Activated CD8-positive, alpha-beta memory T cell treated with anti-CD3 and anti-CD28 coated beads for 1 hour (primary cell): ENCODE data around the gene CEP135.

Source experiments
- DNase-seq, 2 donors: peaks; one replicate each; pipeline ENCODE4 v3.0.0-alpha.2; 2020; ENCODE audit warnings: low read depth in 1 of 2; ENCODE audit errors: extremely low read depth in 1 of 2

The CEP135 gene

GRCh38 chr4:56003606-56004005 is 54.9 kb downstream of the CEP135 start:
- DNase-seq, result no peak

GRCh38 chr4:56004235-56004634 is 55.5 kb downstream of the CEP135 start:
- no peak for DNase-seq

GRCh38 chr4:56007154-56007553 is 58.4 kb downstream of the CEP135 start:
- DNase-seq, result no peak

GRCh38 chr4:56008206-56008605 is 59.5 kb downstream of the CEP135 start:
- no peak for DNase-seq

- DNase-seq, result no peak
Measured at GRCh38 chr4:56026596-56026995, 77.9 kb downstream of the CEP135 start.

GRCh38 chr4:56028165-56028564 is 79.4 kb downstream of the CEP135 start:
- DNase-seq, result no peak

GRCh38 chr4:56038487-56039162 is 89.9 kb downstream of the CEP135 start:
- no peak for DNase-seq

- DNase-seq, result no peak
Measured at GRCh38 chr4:56040842-56041241, 92.1 kb downstream of the CEP135 start.

- no peak for DNase-seq
Measured at GRCh38 chr4:56042225-56042624, 93.5 kb downstream of the CEP135 start.

GRCh38 chr4:56048383-56048701 is 99.6 kb downstream of the CEP135 start:
- no peak for DNase-seq

GRCh38 chr4:56048702-56049431 is 100.1 kb downstream of the CEP135 start:
- DNase-seq, result no peak

GRCh38 chr4:56050625-56051024 is 101.9 kb downstream of the CEP135 start:
- DNase-seq, result no peak

- no peak for DNase-seq
Measured at GRCh38 chr4:56051029-56051709, 102.4 kb downstream of the CEP135 start.

GRCh38 chr4:56051710-56052075 is 102.9 kb downstream of the CEP135 start:
- DNase-seq, result no peak

- no peak for DNase-seq
Measured at GRCh38 chr4:56052481-56052880, 103.7 kb downstream of the CEP135 start.

GRCh38 chr4:56052966-56053365 is 104.2 kb downstream of the CEP135 start:
- DNase-seq, result no peak

GRCh38 chr4:56055027-56055977 is 106.6 kb downstream of the CEP135 start:
- DNase-seq, result no peak

GRCh38 chr4:56055991-56056390 is 107.2 kb downstream of the CEP135 start:
- DNase-seq, result no peak

- DNase-seq, result no peak
Measured at GRCh38 chr4:56058555-56058954, 109.8 kb downstream of the CEP135 start.

- no peak for DNase-seq
Measured at GRCh38 chr4:56060036-56060435, 111.3 kb downstream of the CEP135 start.

- no peak for DNase-seq
Measured at GRCh38 chr4:56062106-56062505, 113.4 kb downstream of the CEP135 start.
